VCaP (cell line): Measurements from ENCODE around the gene RAB15.

Experiments used
- H3K27ac ChIP-seq: fragments of 450-650 bp; 2 replicates; pipeline ENCODE4 v1.5.1; 2017
- CTCF ChIP-seq: fragments of 450-650 bp; conservative IDR thresholded peaks from 2 replicates; pipeline ENCODE4 v1.5.1; 2017; ENCODE audit warnings: mild to moderate bottlenecking, moderate library complexity

RAB15 gene

GRCh38 chr14:64954491-64955240, 17.5 kb downstream of the RAB15 start:
- no peak overlapping the region for H3K27ac ChIP-seq
- no peak for TF ChIP-seq CTCF

- no peak overlapping the region for H3K27ac ChIP-seq
Measured at GRCh38 chr14:64953661-64954060, 18.5 kb downstream of the RAB15 start.

GRCh38 chr14:64953310-64953654, 18.9 kb downstream of the RAB15 start:
- H3K27ac ChIP-seq = no peak overlapping the region
- no peak for TF ChIP-seq CTCF

More at GRCh38 chr14:64953661-64954060, 18.5 kb downstream of the RAB15 start:
- no peak for TF ChIP-seq CTCF

GRCh38 chr14:64952598-64953309, 19.4 kb downstream of the RAB15 start:
- no peak for TF ChIP-seq CTCF

GRCh38 chr14:64951724-64952123, 20.4 kb downstream of the RAB15 start:
- no peak overlapping the region for H3K27ac ChIP-seq
- no peak for TF ChIP-seq CTCF

More at GRCh38 chr14:64952598-64953309, 19.4 kb downstream of the RAB15 start:
- no peak overlapping the region for H3K27ac ChIP-seq

- TF ChIP-seq CTCF = no peak
- H3K27ac ChIP-seq = no peak overlapping the region
Measured at GRCh38 chr14:64951291-64951690, 20.8 kb downstream of the RAB15 start.

- TF ChIP-seq CTCF = no peak
- no peak overlapping the region for H3K27ac ChIP-seq
Measured at GRCh38 chr14:64950889-64951288, 21.2 kb downstream of the RAB15 start.
